Measurements from ENCODE around the gene AMACR. TPM values are rescaled to one million over a fixed set of nuclear protein-coding genes. Genes with fewer than 3 reads are reported as not detected.

AMACR gene
- polyA plus RNA-seq, 1 donor from 2014 or later: 28.5 TPM

DNA sequence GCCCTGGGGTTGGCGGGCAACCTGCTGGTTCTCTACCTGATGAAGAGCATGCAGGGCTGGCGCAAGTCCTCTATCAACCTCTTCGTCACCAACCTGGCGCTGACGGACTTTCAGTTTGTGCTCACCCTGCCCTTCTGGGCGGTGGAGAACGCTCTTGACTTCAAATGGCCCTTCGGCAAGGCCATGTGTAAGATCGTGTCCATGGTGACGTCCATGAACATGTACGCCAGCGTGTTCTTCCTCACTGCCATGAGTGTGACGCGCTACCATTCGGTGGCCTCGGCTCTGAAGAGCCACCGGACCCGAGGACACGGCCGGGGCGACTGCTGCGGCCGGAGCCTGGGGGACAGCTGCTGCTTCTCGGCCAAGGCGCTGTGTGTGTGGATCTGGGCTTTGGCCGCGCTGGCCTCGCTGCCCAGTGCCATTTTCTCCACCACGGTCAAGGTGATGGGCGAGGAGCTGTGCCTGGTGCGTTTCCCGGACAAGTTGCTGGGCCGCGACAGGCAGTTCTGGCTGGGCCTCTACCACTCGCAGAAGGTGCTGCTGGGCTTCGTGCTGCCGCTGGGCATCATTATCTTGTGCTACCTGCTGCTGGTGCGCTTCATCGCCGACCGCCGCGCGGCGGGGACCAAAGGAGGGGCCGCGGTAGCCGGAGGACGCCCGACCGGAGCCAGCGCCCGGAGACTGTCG lies 70.7 kb downstream of the AMACR start:
- Histone ChIP-seq H3K27me3 (ENCODE audit: insufficient read depth, low read depth, low read length) (peaks cover 23% of the 10 kb centered on the region), H3F3A (ENCODE audit: insufficient read depth, low read length, poor library complexity, severe bottlenecking) (no peaks in the 10 kb centered on the region), H3K36me3 (ENCODE audit: insufficient read depth, low read length) (no peaks in the 10 kb centered on the region), H2AFZ (ENCODE audit: low read depth, low read length) (no peak overlapping the region), H3K4me2 (ENCODE audit: low read length) (no peak overlapping the region), H3K4me3 (ENCODE audit: low read length) (no peak overlapping the region), H4K20me1 (ENCODE audit: insufficient read depth) (no peaks in the 10 kb centered on the region), H3K9ac (ENCODE audit: low read length) (no peak overlapping the region), H3K9me2 (ENCODE audit: insufficient read depth, low read length) (no peaks in the 10 kb centered on the region), H3K27ac (ENCODE audit: low read length) (no peak overlapping the region), H3K79me2 (replicated peaks; ENCODE audit: insufficient read depth, low read length) (no peaks in the 10 kb centered on the region), H3K9me3 (ENCODE audit: low read length) (no peaks in the 10 kb centered on the region)
- TF ChIP-seq RAD21 (conservative IDR thresholded peaks at IDR 0.05) (no peak), TAF1 (IDR thresholded peaks at IDR 0.05; ENCODE audit: low read depth) (no peak), MXI1 (conservative IDR thresholded peaks at IDR 0.05; ENCODE audit: poor library complexity, severe bottlenecking) (no peak), EP300 (conservative IDR thresholded peaks at IDR 0.05; ENCODE audit: poor library complexity, severe bottlenecking) (no peak), POLR2AphosphoS5 (IDR thresholded peaks at IDR 0.05) (no peak), EZH2 (IDR thresholded peaks at IDR 0.05; ENCODE audit: borderline replicate concordance, insufficient read depth, low read length, poor library complexity, severe bottlenecking) (no peak), SMC3 (conservative IDR thresholded peaks at IDR 0.05; ENCODE audit: poor library complexity) (no peak)
- TF ChIP-seq, protein P1, sequence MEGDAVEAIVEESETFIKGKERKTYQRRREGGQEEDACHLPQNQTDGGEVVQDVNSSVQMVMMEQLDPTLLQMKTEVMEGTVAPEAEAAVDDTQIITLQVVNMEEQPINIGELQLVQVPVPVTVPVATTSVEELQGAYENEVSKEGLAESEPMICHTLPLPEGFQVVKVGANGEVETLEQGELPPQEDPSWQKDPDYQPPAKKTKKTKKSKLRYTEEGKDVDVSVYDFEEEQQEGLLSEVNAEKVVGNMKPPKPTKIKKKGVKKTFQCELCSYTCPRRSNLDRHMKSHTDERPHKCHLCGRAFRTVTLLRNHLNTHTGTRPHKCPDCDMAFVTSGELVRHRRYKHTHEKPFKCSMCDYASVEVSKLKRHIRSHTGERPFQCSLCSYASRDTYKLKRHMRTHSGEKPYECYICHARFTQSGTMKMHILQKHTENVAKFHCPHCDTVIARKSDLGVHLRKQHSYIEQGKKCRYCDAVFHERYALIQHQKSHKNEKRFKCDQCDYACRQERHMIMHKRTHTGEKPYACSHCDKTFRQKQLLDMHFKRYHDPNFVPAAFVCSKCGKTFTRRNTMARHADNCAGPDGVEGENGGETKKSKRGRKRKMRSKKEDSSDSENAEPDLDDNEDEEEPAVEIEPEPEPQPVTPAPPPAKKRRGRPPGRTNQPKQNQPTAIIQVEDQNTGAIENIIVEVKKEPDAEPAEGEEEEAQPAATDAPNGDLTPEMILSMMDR (IDR thresholded peaks at IDR 0.05; ENCODE audit: poor library complexity, severe bottlenecking): no peak
- TF ChIP-seq, protein P2, sequence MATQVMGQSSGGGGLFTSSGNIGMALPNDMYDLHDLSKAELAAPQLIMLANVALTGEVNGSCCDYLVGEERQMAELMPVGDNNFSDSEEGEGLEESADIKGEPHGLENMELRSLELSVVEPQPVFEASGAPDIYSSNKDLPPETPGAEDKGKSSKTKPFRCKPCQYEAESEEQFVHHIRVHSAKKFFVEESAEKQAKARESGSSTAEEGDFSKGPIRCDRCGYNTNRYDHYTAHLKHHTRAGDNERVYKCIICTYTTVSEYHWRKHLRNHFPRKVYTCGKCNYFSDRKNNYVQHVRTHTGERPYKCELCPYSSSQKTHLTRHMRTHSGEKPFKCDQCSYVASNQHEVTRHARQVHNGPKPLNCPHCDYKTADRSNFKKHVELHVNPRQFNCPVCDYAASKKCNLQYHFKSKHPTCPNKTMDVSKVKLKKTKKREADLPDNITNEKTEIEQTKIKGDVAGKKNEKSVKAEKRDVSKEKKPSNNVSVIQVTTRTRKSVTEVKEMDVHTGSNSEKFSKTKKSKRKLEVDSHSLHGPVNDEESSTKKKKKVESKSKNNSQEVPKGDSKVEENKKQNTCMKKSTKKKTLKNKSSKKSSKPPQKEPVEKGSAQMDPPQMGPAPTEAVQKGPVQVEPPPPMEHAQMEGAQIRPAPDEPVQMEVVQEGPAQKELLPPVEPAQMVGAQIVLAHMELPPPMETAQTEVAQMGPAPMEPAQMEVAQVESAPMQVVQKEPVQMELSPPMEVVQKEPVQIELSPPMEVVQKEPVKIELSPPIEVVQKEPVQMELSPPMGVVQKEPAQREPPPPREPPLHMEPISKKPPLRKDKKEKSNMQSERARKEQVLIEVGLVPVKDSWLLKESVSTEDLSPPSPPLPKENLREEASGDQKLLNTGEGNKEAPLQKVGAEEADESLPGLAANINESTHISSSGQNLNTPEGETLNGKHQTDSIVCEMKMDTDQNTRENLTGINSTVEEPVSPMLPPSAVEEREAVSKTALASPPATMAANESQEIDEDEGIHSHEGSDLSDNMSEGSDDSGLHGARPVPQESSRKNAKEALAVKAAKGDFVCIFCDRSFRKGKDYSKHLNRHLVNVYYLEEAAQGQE (IDR thresholded peaks at IDR 0.05; ENCODE audit: borderline replicate concordance): no peak

DNA sequence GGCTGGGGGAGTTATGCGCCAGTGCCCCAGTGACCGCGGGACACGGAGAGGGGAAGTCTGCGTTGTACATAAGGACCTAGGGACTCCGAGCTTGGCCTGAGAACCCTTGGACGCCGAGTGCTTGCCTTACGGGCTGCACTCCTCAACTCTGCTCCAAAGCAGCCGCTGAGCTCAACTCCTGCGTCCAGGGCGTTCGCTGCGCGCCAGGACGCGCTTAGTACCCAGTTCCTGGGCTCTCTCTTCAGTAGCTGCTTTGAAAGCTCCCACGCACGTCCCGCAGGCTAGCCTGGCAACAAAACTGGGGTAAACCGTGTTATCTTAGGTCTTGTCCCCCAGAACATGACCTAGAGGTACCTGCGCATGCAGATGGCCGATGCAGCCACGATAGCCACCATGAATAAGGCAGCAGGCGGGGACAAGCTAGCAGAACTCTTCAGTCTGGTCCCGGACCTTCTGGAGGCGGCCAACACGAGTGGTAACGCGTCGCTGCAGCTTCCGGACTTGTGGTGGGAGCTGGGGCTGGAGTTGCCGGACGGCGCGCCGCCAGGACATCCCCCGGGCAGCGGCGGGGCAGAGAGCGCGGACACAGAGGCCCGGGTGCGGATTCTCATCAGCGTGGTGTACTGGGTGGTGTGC lies 71.4 kb downstream of the AMACR start, which contains the start of gene RXFP3:
RXFP3 (plus strand) TSS at position 6 of the 636 bp plus-strand sequence; CDS start at position 361, 355 bp downstream.
- TF ChIP-seq MXI1 (conservative IDR thresholded peaks at IDR 0.05; ENCODE audit: poor library complexity, severe bottlenecking) (no peak), RAD21 (conservative IDR thresholded peaks at IDR 0.05) (no peak), POLR2AphosphoS5 (IDR thresholded peaks at IDR 0.05) (no peak), EZH2 (IDR thresholded peaks at IDR 0.05; ENCODE audit: borderline replicate concordance, insufficient read depth, low read length, poor library complexity, severe bottlenecking) (no peak), TAF1 (IDR thresholded peaks at IDR 0.05; ENCODE audit: low read depth) (no peak), EP300 (conservative IDR thresholded peaks at IDR 0.05; ENCODE audit: poor library complexity, severe bottlenecking) (no peak), SMC3 (conservative IDR thresholded peaks at IDR 0.05; ENCODE audit: poor library complexity) (no peak)
- TF ChIP-seq, protein P1 (IDR thresholded peaks at IDR 0.05; ENCODE audit: poor library complexity, severe bottlenecking): no peak
- TF ChIP-seq, protein P2 (IDR thresholded peaks at IDR 0.05; ENCODE audit: borderline replicate concordance): no peak
- Histone ChIP-seq H3K4me3 (ENCODE audit: low read length) (peak within 1 kb of the TSS; percentile 67), H3K27me3 (ENCODE audit: insufficient read depth, low read depth, low read length) (peaks cover 23% of the 10 kb centered on the region), H3K4me2 (ENCODE audit: low read length) (peak within 1 kb of the TSS; percentile 46), H3K36me3 (ENCODE audit: insufficient read depth, low read length) (no peaks in the 10 kb centered on the region), H3F3A (ENCODE audit: insufficient read depth, low read length, poor library complexity, severe bottlenecking) (no peaks in the 10 kb centered on the region), H3K9me2 (ENCODE audit: insufficient read depth, low read length) (no peaks in the 10 kb centered on the region), H3K27ac (ENCODE audit: low read length) (no peak within 1 kb of the TSS), H4K20me1 (ENCODE audit: insufficient read depth) (no peaks in the 10 kb centered on the region), H3K79me2 (replicated peaks; ENCODE audit: insufficient read depth, low read length) (no peaks in the 10 kb centered on the region), H3K9me3 (ENCODE audit: low read length) (no peaks in the 10 kb centered on the region), H2AFZ (ENCODE audit: low read depth, low read length) (no peak within 1 kb of the TSS), H3K9ac (ENCODE audit: low read length) (peak within 1 kb of the TSS; percentile 35)
